Measurements from ENCODE around the gene HNF4A.

DNA sequence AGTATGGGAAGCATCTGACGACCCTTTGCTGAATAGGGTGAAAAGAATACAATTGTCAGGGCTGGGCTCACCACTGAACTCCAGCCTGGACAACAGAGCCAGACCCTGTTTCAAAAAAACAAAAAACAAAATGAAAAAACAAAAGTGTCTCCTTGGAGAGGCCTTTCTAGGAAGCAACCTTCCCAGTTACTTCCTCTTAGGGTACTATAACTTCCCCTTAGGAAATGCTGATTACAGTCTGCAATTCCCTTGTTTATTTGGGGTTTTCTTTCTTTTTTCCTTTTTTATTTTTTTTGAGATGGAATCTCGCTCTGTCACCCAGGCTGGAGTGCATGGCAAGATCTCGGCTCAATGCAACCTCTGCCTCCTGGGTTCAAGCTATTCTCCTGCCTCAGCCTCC is 99.6 kb downstream of the HNF4A start:
- TF ChIP-seq, protein P1, sequence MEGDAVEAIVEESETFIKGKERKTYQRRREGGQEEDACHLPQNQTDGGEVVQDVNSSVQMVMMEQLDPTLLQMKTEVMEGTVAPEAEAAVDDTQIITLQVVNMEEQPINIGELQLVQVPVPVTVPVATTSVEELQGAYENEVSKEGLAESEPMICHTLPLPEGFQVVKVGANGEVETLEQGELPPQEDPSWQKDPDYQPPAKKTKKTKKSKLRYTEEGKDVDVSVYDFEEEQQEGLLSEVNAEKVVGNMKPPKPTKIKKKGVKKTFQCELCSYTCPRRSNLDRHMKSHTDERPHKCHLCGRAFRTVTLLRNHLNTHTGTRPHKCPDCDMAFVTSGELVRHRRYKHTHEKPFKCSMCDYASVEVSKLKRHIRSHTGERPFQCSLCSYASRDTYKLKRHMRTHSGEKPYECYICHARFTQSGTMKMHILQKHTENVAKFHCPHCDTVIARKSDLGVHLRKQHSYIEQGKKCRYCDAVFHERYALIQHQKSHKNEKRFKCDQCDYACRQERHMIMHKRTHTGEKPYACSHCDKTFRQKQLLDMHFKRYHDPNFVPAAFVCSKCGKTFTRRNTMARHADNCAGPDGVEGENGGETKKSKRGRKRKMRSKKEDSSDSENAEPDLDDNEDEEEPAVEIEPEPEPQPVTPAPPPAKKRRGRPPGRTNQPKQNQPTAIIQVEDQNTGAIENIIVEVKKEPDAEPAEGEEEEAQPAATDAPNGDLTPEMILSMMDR (conservative IDR thresholded peaks at IDR 0.05), result no peak
- no peak for TF ChIP-seq EZH2 (IDR thresholded peaks at IDR 0.05; ENCODE audit: low read depth)

All from PC-9 (cell line).